ENCODE measurements around the gene DENND1C.

DENND1C gene

DNA sequence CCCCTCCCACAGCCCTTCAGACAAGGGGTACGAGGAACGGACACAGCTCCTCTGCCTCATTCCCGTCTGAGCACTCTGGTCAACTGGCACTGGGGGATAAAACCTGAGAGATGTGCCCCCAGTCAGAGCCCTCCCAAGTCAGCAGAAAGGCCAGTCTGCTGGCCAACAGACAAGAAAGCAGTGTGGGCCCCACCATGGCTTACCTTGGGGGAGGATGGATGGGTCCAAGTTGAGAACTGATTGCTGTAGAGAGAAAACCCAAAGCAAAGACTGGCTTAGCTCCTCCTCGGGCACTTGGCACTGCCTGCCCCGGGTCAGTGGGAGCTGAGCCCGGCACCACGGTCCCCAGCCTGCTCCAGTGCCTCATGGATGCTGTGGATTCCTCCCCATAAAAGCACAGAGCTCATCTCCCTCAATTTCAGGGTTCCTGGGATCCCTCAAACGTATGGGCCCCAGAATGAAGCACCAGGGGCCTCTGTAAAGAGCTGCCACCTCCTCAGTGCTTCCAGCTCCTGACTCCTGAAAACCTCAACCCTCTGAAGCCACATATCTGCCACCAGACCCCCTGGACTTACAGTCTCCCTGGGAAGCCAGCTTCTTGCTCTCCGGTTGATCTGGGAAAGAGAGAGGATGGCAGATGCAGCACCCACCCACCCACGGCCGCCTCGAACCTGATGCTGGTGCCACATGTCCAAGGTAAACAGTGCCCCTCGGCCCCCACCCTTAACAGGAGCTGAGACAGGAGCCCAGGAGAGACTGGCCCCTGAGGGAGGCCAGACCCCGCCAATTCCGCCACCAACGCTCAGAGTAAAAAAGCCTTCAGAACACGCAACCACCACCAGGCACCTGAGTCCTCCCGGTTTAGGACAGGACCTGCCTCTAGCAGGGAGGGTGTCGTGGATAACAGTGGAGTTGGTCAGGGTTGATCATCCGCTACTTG is 60.2 kb downstream of the DENND1C start:
- no peak overlapping the region for H3K4me3 ChIP-seq (ENCODE audit: low read depth, low read length)
- no peak for TF ChIP-seq CTCF (IDR thresholded peaks at IDR 0.05; ENCODE audit: insufficient read depth, low read depth, low read length, missing control alignments)
- DNase-seq (ENCODE audit: low read depth) = no peak

DNA sequence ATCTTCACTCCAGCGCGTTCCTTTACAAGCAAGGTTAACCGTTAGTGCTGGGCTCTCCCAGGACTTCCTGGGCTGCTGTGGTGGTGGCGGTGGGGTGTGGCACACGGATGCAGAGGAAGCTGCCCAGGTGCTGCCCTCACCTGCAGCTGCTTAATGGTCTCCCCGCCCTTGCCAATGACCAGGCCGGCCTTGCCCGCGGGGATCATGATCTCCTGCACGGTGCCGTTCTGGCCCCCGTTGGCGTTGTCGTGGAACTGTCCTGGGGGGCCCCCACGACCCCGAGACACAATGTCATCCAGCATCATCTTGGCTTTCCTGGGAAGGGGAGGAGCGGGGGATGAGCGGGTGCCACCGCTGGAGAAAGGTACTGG is 63.0 kb downstream of the DENND1C start:
- TF ChIP-seq CTCF (IDR thresholded peaks at IDR 0.05; ENCODE audit: insufficient read depth, low read depth, low read length, missing control alignments) = no peak
- no peak for DNase-seq (ENCODE audit: low read depth)
- H3K4me3 ChIP-seq (ENCODE audit: low read depth, low read length) = no peak overlapping the region

- DNase-seq (ENCODE audit: low read depth) = no peak
- no peak overlapping the region for H3K4me3 ChIP-seq (ENCODE audit: low read depth, low read length)
- no peak for TF ChIP-seq CTCF (IDR thresholded peaks at IDR 0.05; ENCODE audit: insufficient read depth, low read depth, low read length, missing control alignments)
These were observed 63.6 kb downstream of the DENND1C start for GRCh38 chr19:6417713-6418561.

Data from GM12865 (cell line).